A549 (cell line): ENCODE measurements around the gene IBSP.

Experiments
- BHLHE40 ChIP-seq: IDR thresholded peaks from 2 replicates; pipeline ENCODE4 v1.6.1; 2012; ENCODE audit warnings: low read depth, low read length, inconsistent platforms
- CBX8 ChIP-seq: fragments of 200-600 bp; sonication (generic); IDR thresholded peaks from 2 replicates; pipeline ENCODE4 v1.6.1; 2016
- CEBPB ChIP-seq, 2 experiments: fragments of >200 bp in 1 of 2; sonication (Bioruptor Twin) in 1 of 2; formaldehyde crosslinking in 1 of 2; IDR thresholded peaks; 2 replicates each; pipeline ENCODE4 v1.6.1; 2012 to 2016
- CHD2 ChIP-seq: fragments of 150-350 bp; IDR thresholded peaks from 2 replicates; pipeline ENCODE4 v1.6.1; 2014; ENCODE audit warnings: low read length; ENCODE audit not compliant: partially characterized antibody
- CTCF ChIP-seq: fragments of >200 bp; sonication (Bioruptor Twin); formaldehyde crosslinking; IDR thresholded peaks from 3 replicates; pipeline ENCODE4 v1.5.1; 2016
- E2F6 ChIP-seq: IDR thresholded peaks from 2 replicates; pipeline ENCODE4 v1.6.1; 2012; ENCODE audit warnings: low read depth, borderline replicate concordance
- EP300 ChIP-seq, 2 experiments: fragments of >200 bp; sonication (Bioruptor Twin); formaldehyde crosslinking; IDR thresholded peaks; 2 replicates in 1 of 2; 3 replicates in 1 of 2; pipeline ENCODE4 v1.6.1; 2016 to 2017
- JUNB ChIP-seq: fragments of >200 bp; sonication (Bioruptor Twin); formaldehyde crosslinking; IDR thresholded peaks from 2 replicates; pipeline ENCODE4 v1.6.1; 2016
- MAX ChIP-seq: IDR thresholded peaks from 2 replicates; pipeline ENCODE4 v1.6.1; 2012
- POLR2A ChIP-seq: IDR thresholded peaks from 2 replicates; pipeline ENCODE4 v1.6.1; 2012; ENCODE audit warnings: mild to moderate bottlenecking, low read length
- POLR2AphosphoS2 ChIP-seq: conservative IDR thresholded peaks from 2 replicates; pipeline ENCODE4 v1.6.1; 2012; ENCODE audit warnings: low read length, improper control_type of control experiment, inconsistent platforms
- REST ChIP-seq: fragments of 200-600 bp; sonication (generic); IDR thresholded peaks from 2 replicates; pipeline ENCODE4 v1.6.1; 2016; ENCODE audit warnings: antibody characterized with exemption, mild to moderate bottlenecking, moderate library complexity
- SREBF2 ChIP-seq: fragments of 450-650 bp; IDR thresholded peaks from 2 replicates; pipeline ENCODE4 v1.6.1; 2014; ENCODE audit warnings: mild to moderate bottlenecking, moderate library complexity
- ZNF302 ChIP-seq: fragments of 250-450 bp; sonication (Bioruptor Pico); IDR thresholded peaks from 2 replicates; pipeline ENCODE4 v1.9.0; 2021; ENCODE audit warnings: inconsistent platforms, mild to moderate bottlenecking, moderate library complexity

GRCh38 chr4:87758270-87758669 lies 41.1 kb upstream of the IBSP start:
- TF ChIP-seq CTCF (no peak), SREBF2 (no peak), CEBPB (IDR thresholded peaks at IDR 0.05) (no peak), JUNB (no peak), POLR2A (no peak), E2F6 (no peak), REST (no peak), CBX8 (no peak), CHD2 (no peak), MAX (no peak), ZNF302 (CRISPR knock-in tag) (no peak), EP300 (IDR thresholded peaks at IDR 0.05) (no peak), BHLHE40 (no peak), POLR2AphosphoS2 (no peak)
